ENCODE measurements around the gene KRTAP4-2.
A peak's percentile ranks its signal among the peaks of the same experiment; 100 is the strongest.
"Not testable (repeated sequence)": the region's sequence is repeated elsewhere in the genome, so short reads cannot be mapped to it uniquely, and the experiment has no call there.

KRTAP4-2 gene

GRCh38 chr17:41177727-41178271, at the start of gene KRTAP4-2:
Gene KRTAP4-2, minus strand, starts transcription at chr17:41178221. Its CDS starts 57 bp downstream, at chr17:41178164.
- no peak for DNase-seq

GRCh38 chr17:41226598-41227095, 48.6 kb upstream of the KRTAP4-2 start, which contains the start of gene KRTAP9-2:
Gene KRTAP9-2, plus strand, starts transcription at chr17:41226648. Its CDS starts 7 bp downstream, at chr17:41226655.
- not testable (repeated sequence) for DNase-seq

GRCh38 chr17:41226051-41226450, 48.0 kb upstream of the KRTAP4-2 start:
- no peak for DNase-seq

GRCh38 chr17:41223821-41224220, 45.8 kb upstream of the KRTAP4-2 start:
- DNase-seq: no peak

GRCh38 chr17:41215681-41216080, 37.7 kb upstream of the KRTAP4-2 start:
- no peak for DNase-seq

GRCh38 chr17:41212524-41213169, 34.6 kb upstream of the KRTAP4-2 start:
- no peak for DNase-seq

- DNase-seq: no peak
Measured at GRCh38 chr17:41211845-41212466, 33.9 kb upstream of the KRTAP4-2 start.

- DNase-seq: no peak
Measured at GRCh38 chr17:41199421-41200078, 21.5 kb upstream of the KRTAP4-2 start.

- DNase-seq: no peak
Measured at GRCh38 chr17:41196068-41196467, 18.0 kb upstream of the KRTAP4-2 start.

- no peak for DNase-seq
Measured at GRCh38 chr17:41190328-41190727, 12.3 kb upstream of the KRTAP4-2 start.

- not testable (repeated sequence) for DNase-seq
Measured at GRCh38 chr17:41189837-41190318, 11.9 kb upstream of the KRTAP4-2 start, which contains the start of gene KRTAP9-1. Gene KRTAP9-1, plus strand, starts transcription at chr17:41189887. Its CDS starts 0 bp downstream, at chr17:41189887.

- no peak for DNase-seq
Measured at GRCh38 chr17:41186872-41187271, 8.9 kb upstream of the KRTAP4-2 start.

GRCh38 chr17:41185001-41185400, 7.0 kb upstream of the KRTAP4-2 start:
- no peak for DNase-seq

- no peak for DNase-seq
Measured at GRCh38 chr17:41184480-41184961, 6.5 kb upstream of the KRTAP4-2 start, which contains the start of gene KRTAP4-1. Gene KRTAP4-1, minus strand, starts transcription at chr17:41184911. Its CDS starts 57 bp downstream, at chr17:41184854.

GRCh38 chr17:41178843-41179616, 1.0 kb upstream of the KRTAP4-2 start:
- no peak for DNase-seq

- peak; percentile 19 for DNase-seq
Measured at GRCh38 chr17:41178341-41178740, 320 bp upstream of the KRTAP4-2 start.

GRCh38 chr17:41176744-41177387, 1.2 kb downstream of the KRTAP4-2 start:
- DNase-seq: peak; percentile 76

GRCh38 chr17:41171886-41172285, 6.1 kb downstream of the KRTAP4-2 start:
- DNase-seq: no peak

GRCh38 chr17:41168121-41168520, 9.9 kb downstream of the KRTAP4-2 start, which contains the start of gene KRTAP4-3:
Gene KRTAP4-3, minus strand, starts transcription at chr17:41168221. Its CDS starts 49 bp downstream, at chr17:41168172.
- DNase-seq: no peak

- no peak for DNase-seq
Measured at GRCh38 chr17:41167561-41167960, 10.5 kb downstream of the KRTAP4-2 start.

- DNase-seq: no peak
Measured at GRCh38 chr17:41163828-41164227, 14.2 kb downstream of the KRTAP4-2 start.
